A673 (cell line): ENCODE data around the gene GALNT13.

ENCODE experiments used
- CTCF ChIP-seq: fragments of 300-800, 200-600 bp; sonication (generic); conservative IDR thresholded peaks from 2 replicates; pipeline ENCODE4 v1.5.1; 2017; ENCODE audit warnings: low read depth, mild to moderate bottlenecking, antibody characterized with exemption, low read length, moderate library complexity, mixed read lengths
- EZH2 ChIP-seq: fragments of 200-600 bp; sonication (generic); IDR thresholded peaks from 2 replicates; pipeline ENCODE4 v1.6.1; 2017; ENCODE audit warnings: borderline replicate concordance, low read depth, mild to moderate bottlenecking, mixed read lengths, antibody characterized with exemption, low read length; ENCODE audit not compliant: poor library complexity, severe bottlenecking

- no peak for TF ChIP-seq EZH2
- no peak for TF ChIP-seq CTCF
Measured at GRCh38 chr2:154381931-154382794, 510.4 kb downstream of the GALNT13 start.
